ENCODE data around the gene WDFY4.

WDFY4 gene

DNA sequence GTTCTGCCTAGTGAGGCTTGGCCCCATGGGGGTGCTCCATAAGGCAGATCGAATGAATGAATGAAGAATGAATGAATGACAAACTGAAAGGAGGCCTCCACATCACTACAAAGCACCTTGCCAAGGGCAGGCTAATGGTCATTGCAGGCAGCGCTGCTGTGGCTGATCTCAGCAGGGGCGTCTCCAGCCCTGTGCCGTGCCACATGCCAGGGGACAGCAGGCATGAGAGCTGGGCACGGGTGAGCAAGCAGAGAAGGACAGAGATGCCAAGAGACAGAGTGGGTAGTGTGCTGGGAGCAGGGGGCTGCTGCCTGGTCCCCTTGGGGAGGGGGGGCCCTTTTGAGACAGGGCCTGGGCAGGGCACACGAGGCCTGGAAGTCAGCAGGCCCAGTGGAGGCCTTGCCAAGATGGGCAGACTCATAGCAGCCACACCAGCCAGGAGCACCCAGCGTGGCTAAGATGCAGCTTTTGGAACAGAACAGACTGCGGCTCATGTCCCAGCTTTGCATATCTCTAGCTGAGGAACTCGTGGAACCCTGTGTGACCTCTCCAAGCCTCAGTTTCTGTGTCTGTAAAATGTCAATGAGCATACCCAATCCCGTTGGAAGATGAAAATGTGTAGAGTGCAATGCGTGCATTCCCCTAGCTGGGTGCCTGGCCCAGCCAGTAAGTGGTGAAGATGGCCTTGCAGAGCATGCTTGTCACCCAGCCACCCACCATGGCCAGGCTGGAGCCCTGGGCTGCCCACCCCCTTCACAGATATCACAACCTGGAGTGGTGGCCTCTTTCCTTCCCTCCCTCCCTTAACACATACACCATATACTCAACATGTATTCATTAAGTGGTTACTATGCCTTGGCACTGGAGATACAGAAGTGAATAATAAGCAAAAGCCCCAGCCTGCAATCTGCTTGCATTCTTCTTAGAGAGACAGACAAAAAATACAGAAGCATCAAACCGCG is 316.0 kb downstream of the WDFY4 start:
- no peak for DNase-seq

DNA sequence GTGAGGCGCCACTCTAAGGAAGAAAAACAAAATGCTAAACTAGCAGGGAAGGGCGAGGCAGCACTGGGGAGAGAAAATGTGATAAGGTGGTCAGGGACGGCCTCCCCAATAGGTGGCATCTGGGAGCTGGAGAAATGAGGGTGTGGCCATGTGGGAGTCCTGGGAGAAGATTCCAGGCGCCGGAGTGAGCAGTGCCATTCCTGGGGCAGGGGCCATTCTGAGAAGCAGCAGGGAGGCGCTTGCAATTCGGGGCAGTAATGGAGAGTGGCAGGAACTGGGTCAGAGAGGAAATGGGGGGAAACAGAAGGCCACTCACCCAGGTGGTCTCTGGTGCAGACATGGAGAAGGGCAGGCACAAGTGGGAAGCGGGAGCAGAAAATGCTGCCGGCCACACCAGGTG is 316.7 kb downstream of the WDFY4 start:
- DNase-seq: no peak

DNA sequence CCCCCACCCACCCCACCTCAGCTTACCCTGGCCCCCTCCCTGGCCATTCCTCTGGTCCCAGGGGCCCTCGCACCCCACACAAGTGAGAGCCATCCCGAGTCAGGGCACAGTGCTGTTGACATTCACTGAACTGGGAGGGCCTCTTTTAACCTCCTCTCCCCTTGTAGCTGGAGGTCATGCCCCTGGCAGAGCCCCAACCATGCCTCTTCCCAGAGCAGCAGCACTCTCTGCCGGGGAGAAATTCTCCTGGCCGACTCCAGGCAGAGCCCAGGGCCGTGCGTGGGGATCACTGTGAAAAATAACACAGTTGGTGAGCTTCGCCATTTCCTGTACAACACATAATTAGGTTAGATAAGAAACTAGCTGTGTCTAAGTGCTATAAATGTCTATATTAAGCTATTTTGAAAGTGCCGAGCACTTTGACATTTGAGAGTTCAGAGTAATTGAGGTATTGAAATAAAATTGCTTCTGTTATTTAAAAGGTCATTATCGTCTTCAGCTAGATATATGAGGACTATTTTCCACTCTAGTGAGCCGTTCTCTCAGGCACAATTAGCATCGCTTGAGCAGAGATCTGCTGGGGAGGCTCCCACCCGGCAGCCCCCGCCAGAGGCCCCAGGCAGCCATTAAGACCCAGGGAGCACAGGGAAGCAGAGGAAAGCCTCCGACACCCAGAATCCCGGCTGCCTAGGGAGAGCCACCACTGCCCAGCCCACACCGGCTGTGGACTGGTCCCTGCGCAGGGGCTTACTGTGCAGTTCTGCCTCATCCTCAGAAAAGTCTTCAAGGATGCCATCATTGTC is 317.4 kb downstream of the WDFY4 start:
- no peak for DNase-seq

- DNase-seq: no peak
Observed at GRCh38 chr10:49005270-49005669, 320.6 kb downstream of the WDFY4 start.

GRCh38 chr10:49007129-49007528 is 322.5 kb downstream of the WDFY4 start:
- no peak for DNase-seq

DNA sequence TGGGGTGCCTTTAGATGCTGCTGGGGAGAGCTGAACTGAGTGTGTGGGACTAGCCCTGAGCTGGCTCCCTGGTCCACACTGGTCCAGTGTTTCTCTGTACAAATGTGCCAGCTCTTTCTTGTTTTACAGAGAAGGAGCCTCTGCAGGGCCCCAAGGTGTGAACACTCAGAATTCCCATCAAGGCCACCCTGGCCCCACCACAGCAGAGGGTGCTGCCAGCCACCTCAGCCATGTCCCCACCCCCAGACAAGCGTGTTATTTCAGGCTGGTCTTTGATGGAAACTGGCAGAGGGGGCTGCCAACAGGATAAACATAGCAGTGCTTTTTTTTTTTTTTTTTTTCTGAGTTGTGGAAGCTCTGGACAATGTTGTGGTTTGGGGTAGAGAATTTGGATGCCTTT is 323.4 kb downstream of the WDFY4 start:
- no peak for DNase-seq

DNA sequence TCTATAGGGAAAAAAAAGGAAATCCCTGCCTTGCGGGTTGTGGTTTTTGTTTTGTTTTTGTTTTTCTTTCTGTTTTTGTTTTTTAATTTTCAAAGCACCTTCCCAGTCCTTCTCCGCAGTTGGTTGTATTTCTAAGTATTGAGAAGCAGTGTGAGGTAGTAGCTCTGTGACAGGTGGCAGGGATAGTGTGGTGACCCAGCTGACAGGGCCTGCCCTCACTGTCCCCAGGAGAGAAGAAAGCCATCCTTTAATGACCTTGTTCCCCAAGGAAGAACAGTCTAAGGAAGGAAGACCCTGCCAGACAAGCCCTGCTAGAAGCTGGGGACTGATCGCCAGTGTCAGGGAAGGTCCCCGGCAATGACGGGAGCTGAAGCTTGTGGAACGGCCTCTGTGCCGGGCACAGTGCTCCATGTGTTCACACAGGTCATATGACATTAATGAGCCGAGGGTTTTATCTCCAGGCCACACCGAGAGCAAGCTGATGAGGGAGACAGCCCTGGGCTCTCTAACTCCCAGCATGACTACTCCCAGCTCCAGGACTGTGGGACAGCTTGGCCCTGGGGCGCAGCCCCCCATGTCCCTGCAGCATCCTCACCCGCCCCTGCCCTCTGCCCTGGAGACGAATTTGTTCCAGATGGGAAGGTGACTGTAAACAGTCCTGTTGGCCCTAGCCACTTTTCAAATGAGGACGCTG is 324.0 kb downstream of the WDFY4 start:
- no peak for DNase-seq

GRCh38 chr10:49009199-49009979 is 324.7 kb downstream of the WDFY4 start:
- DNase-seq: no peak

GRCh38 chr10:49010295-49010694 is 325.6 kb downstream of the WDFY4 start:
- DNase-seq: no peak

DNA sequence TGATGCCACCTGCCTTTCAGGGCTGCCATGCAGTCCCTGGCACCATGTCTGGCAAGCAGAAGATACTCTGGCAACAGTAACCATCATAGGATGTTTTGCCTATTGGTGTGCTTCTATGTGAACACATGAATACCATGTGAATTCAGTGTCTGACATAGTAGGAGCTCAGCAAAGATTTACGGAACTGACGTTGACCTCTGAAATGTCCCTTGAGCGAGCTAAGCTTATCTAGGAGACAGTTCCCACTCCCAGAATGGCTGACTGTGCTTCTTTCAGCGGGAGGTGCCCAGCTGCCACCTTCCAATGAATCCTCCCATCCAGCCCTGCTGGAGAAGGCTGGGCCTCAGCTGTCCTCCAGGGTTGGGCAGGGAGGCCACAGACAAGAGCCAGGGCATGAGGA is 326.2 kb downstream of the WDFY4 start:
- DNase-seq: no peak

GRCh38 chr10:49011756-49012155 is 327.1 kb downstream of the WDFY4 start:
- no peak for DNase-seq

DNA sequence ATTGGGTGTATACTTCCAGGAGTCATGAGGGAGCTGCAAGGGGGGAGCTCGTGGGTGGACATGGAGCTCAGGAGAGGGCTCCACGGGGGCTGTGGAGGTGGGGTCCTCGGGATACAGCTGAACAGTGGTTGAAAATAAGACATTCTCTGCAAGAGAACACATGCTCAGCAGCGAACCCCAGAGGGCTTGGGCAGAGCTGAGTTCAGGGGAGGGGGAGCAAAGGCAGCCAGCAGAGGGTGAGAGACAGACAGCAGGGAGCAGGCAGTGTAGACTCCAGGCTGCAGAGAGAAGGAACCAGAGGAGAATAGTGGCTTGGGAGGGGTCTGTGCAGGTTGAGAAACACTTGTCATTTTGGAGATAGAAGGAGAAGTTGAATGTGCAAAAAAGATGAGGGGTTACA is 327.9 kb downstream of the WDFY4 start:
- DNase-seq: no peak

- no peak for DNase-seq
Observed at GRCh38 chr10:49015700-49016099, 331.0 kb downstream of the WDFY4 start.

- DNase-seq: no peak
Observed at GRCh38 chr10:49021685-49022084, 337.0 kb downstream of the WDFY4 start.

DNA sequence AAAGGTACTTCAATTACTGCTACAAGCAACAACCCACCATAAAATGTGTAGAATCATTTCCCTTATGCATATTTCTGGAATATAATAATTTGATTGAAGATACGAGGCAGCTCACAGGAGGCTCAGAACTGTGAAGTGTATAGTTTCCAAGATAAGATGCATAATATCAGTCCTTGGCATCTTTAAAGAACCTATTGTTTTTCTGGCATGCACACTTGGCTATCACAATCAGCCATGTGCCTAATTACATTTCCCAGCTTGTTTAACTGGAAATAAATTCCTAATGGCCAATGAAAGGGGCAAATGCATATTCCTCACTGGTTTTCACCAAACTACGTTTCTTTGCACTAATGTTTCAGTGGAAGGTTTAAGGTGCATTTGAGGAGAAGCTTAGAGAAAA is 338.4 kb downstream of the WDFY4 start:
- no peak for DNase-seq

DNA sequence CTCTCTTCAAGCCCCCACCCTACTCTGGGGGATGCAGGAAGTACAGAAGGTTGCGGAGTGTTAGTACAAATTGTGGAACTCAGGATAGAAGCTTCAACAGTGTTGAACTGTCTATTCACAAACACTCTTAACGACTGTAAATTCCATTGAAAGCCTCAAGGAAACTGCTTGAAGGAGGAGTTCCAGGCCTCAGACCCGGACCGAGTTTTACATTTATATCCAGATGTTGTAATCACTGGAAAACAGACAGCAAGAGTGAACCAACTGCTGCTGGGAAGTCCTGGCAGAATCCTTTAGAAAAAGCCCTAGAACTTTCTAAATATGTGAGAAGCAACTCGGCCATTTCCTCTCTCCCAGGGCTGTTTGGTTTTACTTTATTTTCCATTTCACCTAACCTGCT is 339.1 kb downstream of the WDFY4 start:
- DNase-seq: no peak

- no peak for DNase-seq
Observed at GRCh38 chr10:49024484-49024883, 339.8 kb downstream of the WDFY4 start.

DNA sequence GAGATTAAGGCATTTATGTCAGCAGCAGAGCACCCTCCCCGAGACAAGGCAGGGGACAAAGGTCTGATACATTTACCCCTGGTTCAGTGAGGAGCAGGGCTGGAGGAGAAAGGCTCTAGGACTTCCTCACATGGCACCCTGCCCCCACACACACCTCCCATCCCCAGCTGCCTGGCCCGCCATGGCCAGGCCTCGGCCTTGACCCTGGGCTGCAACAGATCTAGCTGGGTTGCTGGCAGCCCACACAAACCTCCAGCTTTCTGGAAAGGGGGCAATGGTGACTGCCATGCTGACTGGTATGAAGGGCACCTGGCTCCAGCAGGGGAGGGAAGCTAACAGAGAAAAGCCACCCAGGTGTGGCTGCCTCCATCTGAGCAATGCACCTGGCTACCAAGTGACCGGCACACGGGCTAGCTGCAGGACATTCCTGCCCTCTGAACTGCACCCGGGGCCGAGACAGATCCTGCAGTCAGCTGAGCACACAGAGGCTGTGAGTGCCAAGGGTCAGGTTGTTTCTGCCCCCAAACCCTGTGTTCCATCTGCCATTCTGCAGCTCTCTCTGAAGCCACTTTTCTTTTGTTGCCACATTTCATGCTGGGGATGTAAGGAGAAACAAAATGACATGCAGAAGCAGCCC is 340.8 kb downstream of the WDFY4 start:
- no peak for DNase-seq

GRCh38 chr10:49028639-49029038 is 344.0 kb downstream of the WDFY4 start:
- DNase-seq: no peak

- no peak for DNase-seq
Observed at GRCh38 chr10:49029666-49030065, 345.0 kb downstream of the WDFY4 start.

Measured in CD4-positive, alpha-beta T cell treated with Interferon gamma for 1 hour (primary cell).